ENCODE results near the gene EDIL3. TPM values are rescaled to one million over a fixed set of nuclear protein-coding genes. Genes with fewer than 3 reads are reported as not detected.

Gene EDIL3
- total and polyA plus RNA-seq, 12 donors = 4.6 to 59.7 (median 13.7) TPM

DNA sequence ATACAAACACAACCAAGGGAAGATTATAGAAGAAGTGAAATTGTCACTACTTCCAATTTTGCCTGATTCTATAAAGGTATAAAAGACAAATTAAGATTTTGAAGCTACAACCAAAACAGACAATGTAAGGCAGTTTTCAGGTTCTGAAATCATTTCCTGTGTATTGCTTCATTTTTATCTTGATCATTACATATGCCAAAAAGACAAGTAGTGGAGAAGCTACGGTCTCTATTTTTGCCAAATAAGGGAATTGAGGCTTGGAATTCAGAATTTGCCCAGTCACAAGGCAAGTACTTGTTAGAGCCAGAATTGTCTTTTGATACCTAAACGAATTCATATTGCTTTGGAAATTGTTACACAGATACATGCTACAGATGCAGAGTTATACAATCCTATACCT, 20.6 kb downstream of the EDIL3 start:
- Histone ChIP-seq H3K27ac (no peak overlapping the region), H3K36me3 (replicated peaks in 1 of 2) (no peaks in the 10 kb centered on the region), H3K27me3 (no peaks in the 10 kb centered on the region), H3K9me3 (replicated peaks in 1 of 3) (no peaks in the 10 kb centered on the region), H3K4me1 (replicated peaks in 1 of 2) (no peaks in the 10 kb centered on the region), H3K4me3 (no peak overlapping the region)
- DNase-seq = no peak
- WGBS, 4 donors = 65 to 71% (median 68%) methylated on average over 2 of the region's 2 CpGs
- TF ChIP-seq, protein P1, sequence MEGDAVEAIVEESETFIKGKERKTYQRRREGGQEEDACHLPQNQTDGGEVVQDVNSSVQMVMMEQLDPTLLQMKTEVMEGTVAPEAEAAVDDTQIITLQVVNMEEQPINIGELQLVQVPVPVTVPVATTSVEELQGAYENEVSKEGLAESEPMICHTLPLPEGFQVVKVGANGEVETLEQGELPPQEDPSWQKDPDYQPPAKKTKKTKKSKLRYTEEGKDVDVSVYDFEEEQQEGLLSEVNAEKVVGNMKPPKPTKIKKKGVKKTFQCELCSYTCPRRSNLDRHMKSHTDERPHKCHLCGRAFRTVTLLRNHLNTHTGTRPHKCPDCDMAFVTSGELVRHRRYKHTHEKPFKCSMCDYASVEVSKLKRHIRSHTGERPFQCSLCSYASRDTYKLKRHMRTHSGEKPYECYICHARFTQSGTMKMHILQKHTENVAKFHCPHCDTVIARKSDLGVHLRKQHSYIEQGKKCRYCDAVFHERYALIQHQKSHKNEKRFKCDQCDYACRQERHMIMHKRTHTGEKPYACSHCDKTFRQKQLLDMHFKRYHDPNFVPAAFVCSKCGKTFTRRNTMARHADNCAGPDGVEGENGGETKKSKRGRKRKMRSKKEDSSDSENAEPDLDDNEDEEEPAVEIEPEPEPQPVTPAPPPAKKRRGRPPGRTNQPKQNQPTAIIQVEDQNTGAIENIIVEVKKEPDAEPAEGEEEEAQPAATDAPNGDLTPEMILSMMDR (IDR thresholded peaks at IDR 0.05) = no peak
- TF ChIP-seq POLR2A (IDR thresholded peaks at IDR 0.05) = no peak
- intact Hi-C loops (cut with DNase I) = no loop called here

DNA sequence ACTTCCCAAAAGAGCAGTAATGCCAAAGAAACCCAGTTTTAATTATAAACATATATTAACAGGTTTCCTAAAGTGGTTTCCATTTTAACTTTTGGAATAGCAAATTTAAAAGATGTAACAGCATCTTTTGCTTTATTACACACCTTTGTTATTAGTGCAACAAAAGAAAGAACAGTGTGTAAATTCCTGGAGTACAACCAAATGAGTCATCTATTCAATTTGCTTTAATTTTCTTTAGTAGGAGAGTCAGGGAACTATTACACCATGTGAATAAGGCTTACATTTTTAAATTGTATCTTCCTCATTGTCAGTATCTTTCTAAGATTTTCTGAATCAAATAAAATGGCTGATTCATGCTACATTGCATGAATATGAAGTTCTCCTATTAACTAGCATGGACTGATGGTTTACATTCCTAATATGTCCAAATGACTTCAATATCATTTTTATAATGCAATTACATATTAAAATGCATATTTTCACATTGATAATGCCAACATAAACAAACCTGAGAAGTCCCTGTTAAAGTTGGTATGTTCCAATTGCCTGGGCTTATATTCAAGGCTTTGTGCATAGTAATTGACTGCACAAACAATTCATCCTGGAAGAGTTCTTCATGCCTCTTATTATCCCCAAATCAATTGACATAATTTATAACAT, 22.5 kb downstream of the EDIL3 start:
- Histone ChIP-seq H3K27ac (no peak overlapping the region), H3K27me3 (no peaks in the 10 kb centered on the region), H3K4me1 (replicated peaks in 1 of 2) (no peaks in the 10 kb centered on the region), H3K4me3 (no peak overlapping the region), H3K9me3 (replicated peaks in 1 of 3) (no peaks in the 10 kb centered on the region), H3K36me3 (replicated peaks in 1 of 2) (no peaks in the 10 kb centered on the region)
- DNase-seq = no peak
- intact Hi-C loops (cut with DNase I) = no loop called here
- no peak for TF ChIP-seq POLR2A (IDR thresholded peaks at IDR 0.05)
- TF ChIP-seq, protein P1 (IDR thresholded peaks at IDR 0.05) = no peak

DNA sequence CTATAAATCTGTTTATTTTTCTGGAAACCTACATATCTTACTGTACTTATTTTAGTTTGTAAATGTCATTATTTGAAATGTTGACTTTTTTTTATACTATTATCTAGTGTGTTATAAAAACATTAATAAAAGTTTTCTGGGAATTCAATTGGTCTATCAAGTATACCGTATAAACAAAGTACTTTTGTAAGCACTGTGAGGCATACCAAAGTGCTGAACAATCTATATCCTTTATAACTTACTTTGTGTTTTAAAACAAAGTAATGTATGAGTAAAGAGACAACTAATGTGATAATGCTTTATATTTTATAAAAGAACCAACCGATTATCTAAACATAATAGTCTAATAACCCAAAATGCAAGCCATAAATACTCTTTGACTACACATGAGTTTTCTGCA, 23.1 kb downstream of the EDIL3 start:
- Histone ChIP-seq H3K4me1 (replicated peaks in 1 of 2) (no peaks in the 10 kb centered on the region), H3K4me3 (no peak overlapping the region), H3K9me3 (replicated peaks in 1 of 3) (no peaks in the 10 kb centered on the region), H3K27me3 (no peaks in the 10 kb centered on the region), H3K36me3 (replicated peaks in 1 of 2) (no peaks in the 10 kb centered on the region), H3K27ac (no peak overlapping the region)
- DNase-seq = no peak
- intact Hi-C loops (cut with DNase I) = no loop called here
- 76 to 97% (median 86%) methylated on average over 2 of the region's 2 CpGs for WGBS, 4 donors
- TF ChIP-seq POLR2A (IDR thresholded peaks at IDR 0.05) = no peak
- TF ChIP-seq, protein P1 (IDR thresholded peaks at IDR 0.05) = no peak

DNA sequence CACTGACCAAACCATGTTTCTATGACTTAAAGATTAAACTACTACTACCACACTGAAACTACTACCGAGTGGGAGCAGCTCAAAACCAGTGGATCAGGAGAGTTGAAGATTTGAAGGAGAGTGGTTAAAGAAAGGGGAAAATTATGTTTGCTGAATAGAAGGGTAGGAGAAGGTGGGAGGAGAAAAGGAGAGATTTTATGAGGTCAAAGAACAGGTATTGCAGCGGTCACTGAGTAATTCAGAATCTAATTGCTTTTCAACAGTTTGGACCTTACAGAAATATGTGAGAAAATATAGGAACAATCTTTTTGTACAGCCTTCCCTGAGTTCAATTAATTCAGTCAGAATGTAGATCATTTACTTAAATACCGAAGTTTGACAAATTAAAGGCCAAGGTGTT, 24.6 kb downstream of the EDIL3 start:
- WGBS, 4 donors = 85 to 90% (median 88%) methylated on average over 3 of the region's 3 CpGs
- intact Hi-C loops (cut with DNase I) = no loop called here
- no peak overlapping the region for H3K27ac ChIP-seq
- H3K4me1 ChIP-seq (replicated peaks in 1 of 2) = no peaks in the 10 kb centered on the region
- no peaks in the 10 kb centered on the region for H3K27me3 ChIP-seq
- TF ChIP-seq, protein P1 (IDR thresholded peaks at IDR 0.05) = no peak
- no peak for TF ChIP-seq POLR2A (IDR thresholded peaks at IDR 0.05)
- H3K9me3 ChIP-seq (replicated peaks in 1 of 3) = no peaks in the 10 kb centered on the region
- no peak overlapping the region for H3K4me3 ChIP-seq
- DNase-seq = no peak
- H3K36me3 ChIP-seq (replicated peaks in 1 of 2) = no peaks in the 10 kb centered on the region
